CD14-positive monocyte (primary cell): ENCODE results near the gene SMIM38. TPM values are rescaled to one million over a fixed set of nuclear protein-coding genes. Genes with fewer than 3 reads are reported as not detected.

Experiments used
- DNase-seq, 3 donors: peaks; one replicate each; pipeline ENCODE4 v3.0.0-alpha.2; 2011 to 2022
- H2AFZ ChIP-seq: 2 replicates; pipeline ENCODE4 v1.6.0; 2012; ENCODE audit warnings: mild to moderate bottlenecking, low read depth, low read length, inconsistent platforms; ENCODE audit not compliant: insufficient read depth, poor library complexity, severe bottlenecking
- H3K27ac ChIP-seq, 2 donors: 1 replicate in 1 of 2; 2 replicates in 1 of 2; pipeline ENCODE4 v1.5.1; 2012 to 2013; ENCODE audit warnings: low read length in 2 of 2, control low read depth in 1 of 2, inconsistent platforms in 1 of 2, low read depth in 1 of 2, mild to moderate bottlenecking in 1 of 2
- H3K27me3 ChIP-seq, 2 donors: one replicate each; pipeline versions ENCODE4 v1.6.0 to v1.6.1; 2011 to 2013; ENCODE audit warnings: low read length in 2 of 2; ENCODE audit not compliant: control insufficient read depth in 2 of 2, insufficient read depth in 2 of 2
- H3K36me3 ChIP-seq, 2 donors: replicated peaks in 1 of 2; 1 replicate in 1 of 2; 2 replicates in 1 of 2; pipeline versions ENCODE4 v1.5.1 to v1.6.1; 2012 to 2013; ENCODE audit warnings: low read length in 2 of 2, control low read depth in 1 of 2, inconsistent platforms in 1 of 2, mild to moderate bottlenecking in 1 of 2; ENCODE audit not compliant: insufficient read depth in 2 of 2, control insufficient read depth in 1 of 2
- H3K4me1 ChIP-seq, 2 donors: 1 replicate in 1 of 2; 2 replicates in 1 of 2; pipeline versions ENCODE4 v1.5.1 to v1.6.1; 2012 to 2013; ENCODE audit warnings: low read length in 2 of 2, control low read depth in 1 of 2, inconsistent platforms in 1 of 2, mild to moderate bottlenecking in 1 of 2, moderate library complexity in 1 of 2; ENCODE audit not compliant: insufficient read depth in 2 of 2, control insufficient read depth in 1 of 2
- H3K4me2 ChIP-seq: replicated peaks from 2 replicates; pipeline ENCODE3; 2012; ENCODE audit warnings: low read length, moderate library complexity, mild to moderate bottlenecking; ENCODE audit not compliant: poor library complexity, severe bottlenecking; ENCODE audit errors: extremely low read depth
- H3K4me3 ChIP-seq, 3 experiments: fragments of 200-600 bp in 1 of 3; sonication (generic) in 1 of 3; replicated peaks in 1 of 3; 1 replicate in 2 of 3; 2 replicates in 1 of 3; pipeline ENCODE4 v1.5.1; 2011 to 2013; ENCODE audit warnings: low read length in 3 of 3, mild to moderate bottlenecking in 3 of 3, control low read depth in 2 of 3, low read depth in 2 of 3, inconsistent platforms in 1 of 3, moderate library complexity in 1 of 3
- H3K79me2 ChIP-seq: 2 replicates; pipeline ENCODE4 v1.6.0; 2012; ENCODE audit warnings: mild to moderate bottlenecking, control low read depth, inconsistent platforms, low read length, moderate library complexity; ENCODE audit not compliant: insufficient read depth
- H3K9ac ChIP-seq: 2 replicates; pipeline ENCODE4 v1.6.0; 2017; ENCODE audit warnings: low read length, mild to moderate bottlenecking; ENCODE audit not compliant: insufficient read depth, poor library complexity, severe bottlenecking
- H3K9me3 ChIP-seq, 2 donors: replicated peaks in 1 of 2; 1 replicate in 1 of 2; 2 replicates in 1 of 2; pipeline versions ENCODE4 v1.5.1 to v1.6.1; 2012 to 2013; ENCODE audit warnings: low read length in 2 of 2, control low read depth in 1 of 2; ENCODE audit not compliant: control insufficient read depth in 1 of 2, insufficient read depth in 1 of 2
- H4K20me1 ChIP-seq: 2 replicates; pipeline ENCODE4 v1.6.0; 2012; ENCODE audit warnings: mild to moderate bottlenecking, low read length, control low read depth, moderate library complexity; ENCODE audit not compliant: insufficient read depth
- H3K27ac Mint-ChIP-seq, 7 donors: one replicate each; pipeline ENCODE4 v1.8.0; 2020; ENCODE audit warnings: mild to moderate bottlenecking in 7 of 7, mixed read lengths in 7 of 7, moderate library complexity in 6 of 7, inconsistent platforms in 2 of 7
- H3K27me3 Mint-ChIP-seq, 3 donors: one replicate each; pipeline ENCODE4 v1.8.0; 2021 to 2022; ENCODE audit warnings: low read depth in 3 of 3, mild to moderate bottlenecking in 3 of 3, mixed read lengths in 3 of 3, moderate library complexity in 3 of 3, inconsistent platforms in 1 of 3
- H3K36me3 Mint-ChIP-seq, 2 donors: one replicate each; pipeline ENCODE4 v1.8.0; 2020; ENCODE audit warnings: mixed read lengths in 2 of 2, inconsistent platforms in 1 of 2, mild to moderate bottlenecking in 1 of 2
- H3K4me1 Mint-ChIP-seq: one replicate; pipeline ENCODE4 v1.8.0; 2020; ENCODE audit warnings: mild to moderate bottlenecking, mixed read lengths
- H3K4me3 Mint-ChIP-seq, 2 donors: one replicate each; pipeline ENCODE4 v1.8.0; 2020; ENCODE audit warnings: mild to moderate bottlenecking in 2 of 2, mixed read lengths in 2 of 2, moderate library complexity in 1 of 2
- H3K9me3 Mint-ChIP-seq, 7 donors: one replicate each; pipeline ENCODE4 v1.8.0; 2020 to 2022; ENCODE audit warnings: mixed read lengths in 7 of 7, mild to moderate bottlenecking in 6 of 7, moderate library complexity in 6 of 7, inconsistent platforms in 2 of 7
- WGBS: methylation state at CpG from one replicate; pipeline ENCODE4 v1.1.5; 2013; ENCODE audit warnings: missing lambda C conversion rate; ENCODE audit not compliant: insufficient coverage; 5-methylcytosine and 5-hydroxymethylcytosine counted together
- intact Hi-C, 2 donors: fragments of 100-400 bp; cut with micrococcal nuclease; formaldehyde crosslinking; loops; one replicate each; pipeline versions ENCODE4 v1.15.0 to v1.15.1; 2023
- polyA plus RNA-seq, 3 donors: library from polyadenylated mRNA; depleted of rRNA in 1 of 3; unstranded in 2 of 3; stranded (reverse) in 1 of 3; fragments of 300-500 nt in 2 of 3; fragments of >200 nt in 1 of 3; fragmentation: Illumina TruSeq in 2 of 3; gene quantifications; 1 replicate in 2 of 3; 2 replicates in 1 of 3; pipeline ENCODE4 v1.2.3, GENCODE V29; 2012 to 2021
- TF ChIP-seq, protein P1 (sequence below): fragments of 200-600 bp; IDR thresholded peaks from one replicate; pipeline ENCODE4 v1.8.0; 2022; ENCODE audit warnings: antibody characterized with exemption, mild to moderate bottlenecking

Gene SMIM38
- polyA plus RNA-seq, 3 donors, result 0.05 TPM; not detected in 2

DNA sequence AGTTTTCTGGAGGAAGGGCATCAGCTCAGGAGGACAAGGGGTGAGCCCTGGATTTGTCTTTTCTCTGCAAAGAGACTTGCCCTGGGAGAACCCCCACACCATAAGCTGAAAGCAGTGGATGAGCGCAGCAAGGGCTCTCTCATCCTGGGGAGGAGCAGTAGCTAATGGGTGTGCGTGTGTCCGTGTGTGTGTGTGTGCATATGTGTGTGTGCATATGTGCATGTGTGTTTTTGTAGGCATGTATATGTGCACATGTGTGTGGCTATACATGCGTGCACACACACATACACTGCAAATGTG is 45.3 kb downstream of the SMIM38 start:
- Histone ChIP-seq H3K27me3 (no peaks in the 10 kb centered on the region), H3K27ac (no peak overlapping the region), H3K9me3 (no peaks in the 10 kb centered on the region), H3K9ac (no peak overlapping the region), H3K79me2 (no peaks in the 10 kb centered on the region), H3K36me3 (no peaks in the 10 kb centered on the region), H3K4me1 (no peaks in the 10 kb centered on the region), H2AFZ (no peak overlapping the region), H3K4me2 (no peak overlapping the region), H3K4me3 (no peak overlapping the region), H4K20me1 (no peaks in the 10 kb centered on the region)
- H3K27ac Mint-ChIP-seq, result no peak overlapping the region
- intact Hi-C loops, result no loop called here
- no peak for DNase-seq
- peaks cover 2 to 6% (median 5%) of the 10 kb centered on the region in 3 donors for H3K27me3 Mint-ChIP-seq
- H3K9me3 Mint-ChIP-seq, result peaks cover 0 to 2% (median 0%) of the 10 kb centered on the region in 7 donors
- 92% methylated on average over 1 of the region's 4 CpGs for WGBS
- H3K4me1 Mint-ChIP-seq, result no peaks in the 10 kb centered on the region
- H3K4me3 Mint-ChIP-seq, result no peak overlapping the region
- TF ChIP-seq, protein P1, sequence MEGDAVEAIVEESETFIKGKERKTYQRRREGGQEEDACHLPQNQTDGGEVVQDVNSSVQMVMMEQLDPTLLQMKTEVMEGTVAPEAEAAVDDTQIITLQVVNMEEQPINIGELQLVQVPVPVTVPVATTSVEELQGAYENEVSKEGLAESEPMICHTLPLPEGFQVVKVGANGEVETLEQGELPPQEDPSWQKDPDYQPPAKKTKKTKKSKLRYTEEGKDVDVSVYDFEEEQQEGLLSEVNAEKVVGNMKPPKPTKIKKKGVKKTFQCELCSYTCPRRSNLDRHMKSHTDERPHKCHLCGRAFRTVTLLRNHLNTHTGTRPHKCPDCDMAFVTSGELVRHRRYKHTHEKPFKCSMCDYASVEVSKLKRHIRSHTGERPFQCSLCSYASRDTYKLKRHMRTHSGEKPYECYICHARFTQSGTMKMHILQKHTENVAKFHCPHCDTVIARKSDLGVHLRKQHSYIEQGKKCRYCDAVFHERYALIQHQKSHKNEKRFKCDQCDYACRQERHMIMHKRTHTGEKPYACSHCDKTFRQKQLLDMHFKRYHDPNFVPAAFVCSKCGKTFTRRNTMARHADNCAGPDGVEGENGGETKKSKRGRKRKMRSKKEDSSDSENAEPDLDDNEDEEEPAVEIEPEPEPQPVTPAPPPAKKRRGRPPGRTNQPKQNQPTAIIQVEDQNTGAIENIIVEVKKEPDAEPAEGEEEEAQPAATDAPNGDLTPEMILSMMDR, result no peak
- no peaks in the 10 kb centered on the region for H3K36me3 Mint-ChIP-seq

DNA sequence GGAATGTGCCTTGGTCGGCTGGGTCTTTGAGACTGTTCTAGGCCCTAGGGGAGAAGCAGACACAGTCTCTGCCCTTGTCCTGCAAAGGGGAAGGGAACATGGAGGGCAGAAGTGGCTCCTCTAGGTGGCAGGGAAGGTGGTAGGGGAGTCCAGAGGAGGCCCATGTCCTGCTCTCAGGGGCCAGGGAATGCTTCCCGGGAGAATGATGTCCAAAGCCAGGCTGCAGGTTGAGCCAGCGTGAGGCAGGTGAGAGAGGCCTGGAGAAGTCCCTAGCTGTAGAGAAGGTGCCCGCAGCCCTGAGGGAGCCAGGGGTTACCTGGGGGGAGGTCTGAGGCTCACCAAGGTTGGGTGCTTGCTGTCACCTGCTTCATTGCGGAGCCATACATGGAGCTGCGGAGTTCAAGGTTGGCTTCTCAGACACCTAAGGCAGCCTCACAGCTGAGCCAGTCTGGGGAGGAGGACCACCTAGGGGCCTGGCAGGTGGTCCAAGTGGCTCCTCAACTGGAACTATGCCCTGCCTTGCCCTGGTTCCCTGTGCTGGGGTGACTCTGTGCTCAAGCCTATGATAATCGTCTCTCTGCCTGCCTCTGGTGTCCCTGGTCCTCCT is 46.1 kb downstream of the SMIM38 start:
- H3K9me3 ChIP-seq, result no peaks in the 10 kb centered on the region
- TF ChIP-seq, protein P1, result no peak
- H3K9ac ChIP-seq, result no peak overlapping the region
- H2AFZ ChIP-seq, result no peak overlapping the region
- peaks cover 2 to 5% (median 4%) of the 10 kb centered on the region in 3 donors for H3K27me3 Mint-ChIP-seq
- no peaks in the 10 kb centered on the region for H3K36me3 ChIP-seq
- H3K27ac Mint-ChIP-seq, result no peak overlapping the region
- no peak for DNase-seq
- H3K79me2 ChIP-seq, result no peaks in the 10 kb centered on the region
- intact Hi-C loops, result no loop called here
- H3K4me2 ChIP-seq, result no peak overlapping the region
- no peaks in the 10 kb centered on the region for H4K20me1 ChIP-seq
- H3K4me1 ChIP-seq, result no peaks in the 10 kb centered on the region
- H3K9me3 Mint-ChIP-seq, result peaks cover 0 to 3% (median 0%) of the 10 kb centered on the region in 7 donors
- no peak overlapping the region for H3K4me3 ChIP-seq
- H3K4me3 Mint-ChIP-seq, result no peak overlapping the region
- H3K36me3 Mint-ChIP-seq, result no peaks in the 10 kb centered on the region
- no peak overlapping the region for H3K27ac ChIP-seq
- H3K27me3 ChIP-seq, result no peaks in the 10 kb centered on the region
- H3K4me1 Mint-ChIP-seq, result no peaks in the 10 kb centered on the region
- WGBS, result 96% methylated on average over 7 of the region's 7 CpGs
